ENCODE results near the gene CUL1. TPM values are rescaled to one million over a fixed set of nuclear protein-coding genes. Genes with fewer than 3 reads are reported as not detected.

Gene CUL1
- total and polyA plus RNA-seq, 4 experiments from 2014 or later = 45.3 to 66.8 (median 65.7) TPM

GRCh38 chr7:148789220-148789619 is 90.5 kb downstream of the CUL1 start:
- peaks cover 68% of the 10 kb centered on the region for H3K36me3 ChIP-seq (ENCODE audit: insufficient read depth, low read length)
- H3K4me3 ChIP-seq (ENCODE audit: low read length in 2 of 2) = no peak overlapping the region
- Mint-ChIP-seq H3K4me1 (peaks cover 0 to 2% (median 0%) of the 10 kb centered on the region in 4 donors), H3K36me3 (peaks cover 68 to 89% of the 10 kb centered on the region in 2 donors), H3K4me3 (no peak overlapping the region), H3K27me3 (no peaks in the 10 kb centered on the region), H3K27ac (peak overlapping the region in 2 of 7 donors; percentile 12 to 81), H3K9me3 (no peaks in the 10 kb centered on the region)
- intact Hi-C loops (cut with micrococcal nuclease) = no loop called here
- H3K27ac ChIP-seq (ENCODE audit: low read depth, low read length) = no peak overlapping the region
- no peak for DNase-seq
- ChIA-PET CTCF (ENCODE audit: partially characterized antibody) (interaction anchor here (1.5 kb wide), 1 partner anchor 214 kb away, joined by 4 read pairs; no protein-coding TSS in a partner anchor), POLR2A (ENCODE audit: partially characterized antibody) (interaction anchor here (0.8 kb wide), 1 partner anchor 214 kb away, joined by 3 read pairs; no protein-coding TSS in a partner anchor)
- no peaks in the 10 kb centered on the region for H3K4me1 ChIP-seq (ENCODE audit: insufficient read depth, low read length)
- H3K9me3 ChIP-seq (ENCODE audit: control insufficient read depth in 1 of 2, low read length in 2 of 2) = no peaks in the 10 kb centered on the region
- H3K27me3 ChIP-seq (ENCODE audit: insufficient read depth, low read length) = no peaks in the 10 kb centered on the region

GRCh38 chr7:148790131-148790726 is 91.5 kb downstream of the CUL1 start:
- Mint-ChIP-seq H3K9me3 (no peaks in the 10 kb centered on the region), H3K4me3 (no peak overlapping the region), H3K27ac (no peak overlapping the region), H3K36me3 (peaks cover 67 to 86% of the 10 kb centered on the region in 2 donors), H3K27me3 (no peaks in the 10 kb centered on the region), H3K4me1 (peaks cover 0 to 2% (median 0%) of the 10 kb centered on the region in 4 donors)
- Histone ChIP-seq H3K4me1 (ENCODE audit: insufficient read depth, low read length) (no peaks in the 10 kb centered on the region), H3K27ac (ENCODE audit: low read depth, low read length) (no peak overlapping the region), H3K4me3 (ENCODE audit: low read length in 2 of 2) (no peak overlapping the region), H3K27me3 (ENCODE audit: insufficient read depth, low read length) (no peaks in the 10 kb centered on the region), H3K36me3 (ENCODE audit: insufficient read depth, low read length) (peaks cover 72% of the 10 kb centered on the region), H3K9me3 (ENCODE audit: control insufficient read depth in 1 of 2, low read length in 2 of 2) (no peaks in the 10 kb centered on the region)
- no peak for DNase-seq
- ChIA-PET CTCF (ENCODE audit: partially characterized antibody) (interaction anchor here (0.8 to 1.5 kb wide), 2 partner anchors 173 to 215 kb away, joined by 3 to 4 read pairs; no protein-coding TSS in a partner anchor), POLR2A (ENCODE audit: partially characterized antibody) (interaction anchor here (0.6 kb wide), 1 partner anchor 94 kb away, joined by 3 read pairs; the partner anchor contains the start of gene EZH2)
- intact Hi-C loops (cut with micrococcal nuclease) = no loop called here

GRCh38 chr7:148790850-148791249 is 92.1 kb downstream of the CUL1 start:
- Histone ChIP-seq H3K36me3 (ENCODE audit: insufficient read depth, low read length) (peaks cover 71% of the 10 kb centered on the region), H3K27ac (ENCODE audit: low read depth, low read length) (no peak overlapping the region), H3K4me3 (ENCODE audit: low read length in 2 of 2) (no peak overlapping the region), H3K9me3 (ENCODE audit: control insufficient read depth in 1 of 2, low read length in 2 of 2) (no peaks in the 10 kb centered on the region), H3K27me3 (ENCODE audit: insufficient read depth, low read length) (no peaks in the 10 kb centered on the region), H3K4me1 (ENCODE audit: insufficient read depth, low read length) (no peaks in the 10 kb centered on the region)
- H3K27ac Mint-ChIP-seq = no peak overlapping the region
- ChIA-PET CTCF (ENCODE audit: partially characterized antibody) (interaction anchor here (0.8 to 1.5 kb wide), 2 partner anchors 172 to 216 kb away, joined by 3 to 4 read pairs; no protein-coding TSS in a partner anchor), POLR2A (ENCODE audit: partially characterized antibody) (no interaction called here)
- H3K4me1 Mint-ChIP-seq = peaks cover 0 to 2% (median 0%) of the 10 kb centered on the region in 4 donors
- intact Hi-C loops (cut with micrococcal nuclease) = no loop called here
- H3K36me3 Mint-ChIP-seq = peaks cover 68 to 84% of the 10 kb centered on the region in 2 donors
- no peaks in the 10 kb centered on the region for H3K27me3 Mint-ChIP-seq
- no peaks in the 10 kb centered on the region for H3K9me3 Mint-ChIP-seq
- DNase-seq = no peak
- H3K4me3 Mint-ChIP-seq = no peak overlapping the region

- Histone ChIP-seq H3K36me3 (ENCODE audit: insufficient read depth, low read length) (peaks cover 69% of the 10 kb centered on the region), H3K9me3 (ENCODE audit: control insufficient read depth in 1 of 2, low read length in 2 of 2) (no peaks in the 10 kb centered on the region), H3K27ac (ENCODE audit: low read depth, low read length) (no peak overlapping the region), H3K27me3 (ENCODE audit: insufficient read depth, low read length) (no peaks in the 10 kb centered on the region), H3K4me1 (ENCODE audit: insufficient read depth, low read length) (no peaks in the 10 kb centered on the region), H3K4me3 (ENCODE audit: low read length in 2 of 2) (no peak overlapping the region)
- intact Hi-C loops (cut with micrococcal nuclease) = no loop called here
- Mint-ChIP-seq H3K9me3 (no peaks in the 10 kb centered on the region), H3K27ac (no peak overlapping the region), H3K27me3 (no peaks in the 10 kb centered on the region), H3K36me3 (peaks cover 70 to 83% of the 10 kb centered on the region in 2 donors), H3K4me3 (no peak overlapping the region), H3K4me1 (peaks cover 0 to 2% (median 0%) of the 10 kb centered on the region in 4 donors)
- ChIA-PET CTCF (ENCODE audit: partially characterized antibody) (no interaction called here), POLR2A (ENCODE audit: partially characterized antibody) (no interaction called here)
- no peak for DNase-seq
These were observed 92.8 kb downstream of the CUL1 start for GRCh38 chr7:148791546-148791945.

- no peak overlapping the region for H3K4me3 Mint-ChIP-seq
These were observed 94.9 kb downstream of the CUL1 start for GRCh38 chr7:148793590-148793989.

GRCh38 chr7:148794476-148794875 is 95.8 kb downstream of the CUL1 start:
- ChIA-PET CTCF (ENCODE audit: partially characterized antibody) (no interaction called here), POLR2A (ENCODE audit: partially characterized antibody) (no interaction called here)
- Histone ChIP-seq H3K9me3 (ENCODE audit: control insufficient read depth in 1 of 2, low read length in 2 of 2) (no peaks in the 10 kb centered on the region), H3K36me3 (ENCODE audit: insufficient read depth, low read length) (peaks cover 68% of the 10 kb centered on the region), H3K27ac (ENCODE audit: low read depth, low read length) (no peak overlapping the region), H3K27me3 (ENCODE audit: insufficient read depth, low read length) (no peaks in the 10 kb centered on the region), H3K4me3 (ENCODE audit: low read length in 2 of 2) (no peak overlapping the region), H3K4me1 (ENCODE audit: insufficient read depth, low read length) (no peaks in the 10 kb centered on the region)
- no peaks in the 10 kb centered on the region for H3K27me3 Mint-ChIP-seq
- H3K36me3 Mint-ChIP-seq = peaks cover 58 to 85% of the 10 kb centered on the region in 2 donors
- peak overlapping the region in 1 of 7 donors; percentile 22 for H3K27ac Mint-ChIP-seq
- DNase-seq = no peak
- intact Hi-C loops (cut with micrococcal nuclease) = no loop called here
- H3K4me1 Mint-ChIP-seq = peaks cover 0 to 2% (median 0%) of the 10 kb centered on the region in 4 donors
- H3K4me3 Mint-ChIP-seq = no peak overlapping the region
- no peaks in the 10 kb centered on the region for H3K9me3 Mint-ChIP-seq

More at GRCh38 chr7:148793590-148793989, 94.9 kb downstream of the CUL1 start:
- Mint-ChIP-seq H3K27ac (peak overlapping the region in 1 of 7 donors; percentile 8), H3K4me1 (peaks cover 0 to 2% (median 0%) of the 10 kb centered on the region in 4 donors), H3K36me3 (peaks cover 59 to 83% of the 10 kb centered on the region in 2 donors), H3K27me3 (no peaks in the 10 kb centered on the region), H3K9me3 (no peaks in the 10 kb centered on the region)
- Histone ChIP-seq H3K4me3 (ENCODE audit: low read length in 2 of 2) (no peak overlapping the region), H3K27ac (ENCODE audit: low read depth, low read length) (no peak overlapping the region), H3K4me1 (ENCODE audit: insufficient read depth, low read length) (no peaks in the 10 kb centered on the region), H3K27me3 (ENCODE audit: insufficient read depth, low read length) (no peaks in the 10 kb centered on the region), H3K9me3 (ENCODE audit: control insufficient read depth in 1 of 2, low read length in 2 of 2) (no peaks in the 10 kb centered on the region), H3K36me3 (ENCODE audit: insufficient read depth, low read length) (peaks cover 67% of the 10 kb centered on the region)
- no peak for DNase-seq
- POLR2A ChIA-PET (ENCODE audit: partially characterized antibody) = interaction anchor here (1.1 to 1.3 kb wide), 3 partner anchors 9 to 169 kb away, joined by 3 to 4 read pairs (median 3); partner anchors contain the start of gene EZH2
- intact Hi-C loops (cut with micrococcal nuclease) = no loop called here
- CTCF ChIA-PET (ENCODE audit: partially characterized antibody) = no interaction called here

GRCh38 chr7:148796841-148797240 is 98.1 kb downstream of the CUL1 start:
- no peaks in the 10 kb centered on the region for H3K9me3 ChIP-seq (ENCODE audit: control insufficient read depth in 1 of 2, low read length in 2 of 2)
- H3K4me1 Mint-ChIP-seq = peaks cover 0 to 2% (median 0%) of the 10 kb centered on the region in 4 donors
- H3K27ac Mint-ChIP-seq = peak overlapping the region in 1 of 7 donors; percentile 29
- H3K36me3 ChIP-seq (ENCODE audit: insufficient read depth, low read length) = peaks cover 60% of the 10 kb centered on the region
- intact Hi-C loops (cut with micrococcal nuclease) = no loop called here
- ChIA-PET POLR2A (ENCODE audit: partially characterized antibody) (no interaction called here), CTCF (ENCODE audit: partially characterized antibody) (no interaction called here)
- H3K4me1 ChIP-seq (ENCODE audit: insufficient read depth, low read length) = no peaks in the 10 kb centered on the region
- peaks cover 63 to 80% of the 10 kb centered on the region in 2 donors for H3K36me3 Mint-ChIP-seq
- H3K27me3 Mint-ChIP-seq = no peaks in the 10 kb centered on the region
- no peak for DNase-seq
- no peak overlapping the region for H3K4me3 Mint-ChIP-seq
- H3K27ac ChIP-seq (ENCODE audit: low read depth, low read length) = no peak overlapping the region
- no peaks in the 10 kb centered on the region for H3K27me3 ChIP-seq (ENCODE audit: insufficient read depth, low read length)
- H3K9me3 Mint-ChIP-seq = no peaks in the 10 kb centered on the region
- H3K4me3 ChIP-seq (ENCODE audit: low read length in 2 of 2) = no peak overlapping the region

All from CD4-positive, alpha-beta memory T cell (primary cell).